HCT116 (cell line): Measurements from ENCODE around the gene GALNT7. TPM values are rescaled to one million over a fixed set of nuclear protein-coding genes. Genes with fewer than 3 reads are reported as not detected.

Experiments
- ATAC-seq: fragments of 200-7000 bp; cut with Tn5 transposase; 2 replicates; pipeline ENCODE4 v1.9.1; 2020; ENCODE audit warnings: mild to moderate bottlenecking, moderate library complexity
- BruUV-seq: library from RNA; stranded (reverse); fragments of 400-500 nt; replicated peaks from 2 replicates; lab custom pipeline; 2021; lab: Mats Ljungman, UMichigan
- CTCF ChIA-PET: fragments of 300-600 bp; sonication (Branson Sonifier 250); formaldehyde crosslinking; loops from one replicate; lab custom pipeline; 2021; ENCODE audit warnings: antibody characterized with exemption; lab: Charles Lee
- POLR2A ChIA-PET: fragments of 300-600, 350-600 bp; sonication (Branson Sonifier 250); formaldehyde crosslinking; loops from one replicate; lab custom pipeline; 2021; ENCODE audit warnings: antibody characterized with exemption; lab: Charles Lee
- RAD21 ChIA-PET, 2 experiments: fragments of 300-600 bp; sonication (Branson Sonifier 250); formaldehyde crosslinking; loops; one replicate each; lab custom pipeline; 2023; ENCODE audit warnings: low total read pairs in 2 of 2; ENCODE audit not compliant: uncharacterized antibody in 2 of 2, unreplicated experiment in 2 of 2, low non-redundant PET in 1 of 2; lab: Charles Lee
- DNase-seq: peaks from one replicate; pipeline ENCODE4 v3.0.0-alpha.2; 2010; ENCODE audit warnings: low read depth, low spot score
- H2AFZ ChIP-seq: fragments of 200-600 bp; shearing (Covaris generic), sonication (generic); 2 replicates; pipeline ENCODE4 v1.6.1; 2017; ENCODE audit warnings: low read depth, mixed run types, mixed read lengths, antibody characterized with exemption, low read length; ENCODE audit not compliant: poor library complexity, severe bottlenecking
- H3K27ac ChIP-seq: 2 replicates; pipeline ENCODE4 v1.5.1; 2012; ENCODE audit warnings: low read depth, low read length
- H3K27me3 ChIP-seq: fragments of 200-600 bp; sonication (generic); 2 replicates; pipeline ENCODE4 v1.6.1; 2016; ENCODE audit warnings: mixed run types, low read length, mixed read lengths; ENCODE audit not compliant: insufficient read depth
- H3K36me3 ChIP-seq, 2 experiments: fragments of 200-500 bp in 1 of 2; fragments of 200-600 bp in 1 of 2; sonication (Bioruptor generic) in 1 of 2; sonication (generic) in 1 of 2; 2 replicates each; pipeline versions ENCODE4 v1.5.1 to v1.6.1; 2014 to 2016; ENCODE audit warnings: low read length in 2 of 2, inconsistent platforms in 1 of 2, mixed read lengths in 1 of 2, mixed run types in 1 of 2; ENCODE audit not compliant: insufficient read depth in 2 of 2, control insufficient read depth in 1 of 2
- H3K4me1 ChIP-seq, 2 experiments: fragments of 200-600 bp in 1 of 2; sonication (generic) in 1 of 2; 2 replicates each; pipeline versions ENCODE4 v1.5.1 to v1.6.1; 2012 to 2017; ENCODE audit warnings: low read length in 2 of 2, inconsistent platforms in 1 of 2, mild to moderate bottlenecking in 1 of 2, mixed read lengths in 1 of 2, mixed run types in 1 of 2, moderate library complexity in 1 of 2; ENCODE audit not compliant: insufficient read depth in 2 of 2, control insufficient read depth in 1 of 2
- H3K4me2 ChIP-seq: fragments of 200-600 bp; sonication (generic); 2 replicates; pipeline ENCODE4 v1.6.1; 2017; ENCODE audit warnings: mixed run types, low read length, mixed read lengths
- H3K4me3 ChIP-seq, 2 experiments: fragments of 200-600 bp in 1 of 2; sonication (generic) in 1 of 2; replicated peaks in 1 of 2; 2 replicates each; pipeline ENCODE4 v1.5.1; 2011 to 2016; ENCODE audit warnings: low read length in 2 of 2, control low read depth in 1 of 2, low read depth in 1 of 2, mild to moderate bottlenecking in 1 of 2, mixed read lengths in 1 of 2, mixed run types in 1 of 2
- H3K79me2 ChIP-seq: fragments of 200-600 bp; sonication (generic); 2 replicates; pipeline ENCODE4 v1.6.1; 2017; ENCODE audit warnings: mild to moderate bottlenecking, mixed run types, low read length, moderate library complexity, mixed read lengths; ENCODE audit not compliant: insufficient read depth
- H3K9ac ChIP-seq: fragments of 200-600 bp; sonication (generic); 2 replicates; pipeline ENCODE4 v1.6.1; 2016; ENCODE audit warnings: low read length, mixed read lengths
- H3K9me2 ChIP-seq: fragments of 200-600 bp; sonication (generic), shearing (Covaris generic); 2 replicates; pipeline ENCODE4 v1.6.1; 2017; ENCODE audit warnings: mixed run types, mild to moderate bottlenecking, moderate library complexity; ENCODE audit not compliant: insufficient read depth
- H3K9me3 ChIP-seq, 2 experiments: fragments of 200-500 bp in 1 of 2; fragments of 200-600 bp in 1 of 2; sonication (Bioruptor generic) in 1 of 2; sonication (generic) in 1 of 2; 2 replicates each; pipeline ENCODE4 v1.6.1; 2014 to 2017; ENCODE audit warnings: low read length in 2 of 2, mixed read lengths in 2 of 2, inconsistent platforms in 1 of 2, low read depth in 1 of 2, mild to moderate bottlenecking in 1 of 2, mixed run types in 1 of 2, moderate library complexity in 1 of 2; ENCODE audit not compliant: control insufficient read depth in 1 of 2, insufficient read depth in 1 of 2
- H4K20me1 ChIP-seq: fragments of 200-600 bp; sonication (generic), shearing (Covaris generic); 2 replicates; pipeline ENCODE4 v1.6.1; 2017; ENCODE audit warnings: mixed run types, mild to moderate bottlenecking, moderate library complexity; ENCODE audit not compliant: insufficient read depth
- CBX3 ChIP-seq: IDR thresholded peaks from 2 replicates; pipeline ENCODE4 v1.6.1; 2012; ENCODE audit warnings: low read depth
- CEBPB ChIP-seq: IDR thresholded peaks from 2 replicates; pipeline ENCODE4 v1.6.1; 2012; ENCODE audit warnings: low read depth
- CTCF ChIP-seq, 3 experiments: fragments of 200-600 bp in 1 of 3; sonication (generic) in 1 of 3; IDR thresholded peaks in 2 of 3; conservative IDR thresholded peaks in 1 of 3; 2 replicates each; pipeline ENCODE4 v1.5.1; 2012 to 2017; ENCODE audit warnings: low read depth in 2 of 3, low read length in 2 of 3, antibody characterized with exemption in 1 of 3, borderline replicate concordance in 1 of 3, control low read depth in 1 of 3, mild to moderate bottlenecking in 1 of 3, mixed read lengths in 1 of 3, mixed run types in 1 of 3, moderate library complexity in 1 of 3; ENCODE audit not compliant: insufficient read depth in 1 of 3
- EGR1 ChIP-seq: IDR thresholded peaks from 2 replicates; pipeline ENCODE4 v1.6.1; 2012; ENCODE audit warnings: low read depth
- ELF1 ChIP-seq: IDR thresholded peaks from 2 replicates; pipeline ENCODE4 v1.6.1; 2012; ENCODE audit warnings: low read depth, borderline replicate concordance
- EZH2 ChIP-seq: fragments of 200-600 bp; sonication (generic); IDR thresholded peaks from 2 replicates; pipeline ENCODE4 v1.6.1; 2017; ENCODE audit warnings: antibody characterized with exemption, mixed run types
- FOSL1 ChIP-seq: IDR thresholded peaks from 2 replicates; pipeline ENCODE4 v1.6.1; 2012; ENCODE audit warnings: low read depth
- JUND ChIP-seq: IDR thresholded peaks from 2 replicates; pipeline ENCODE4 v1.6.1; 2012
- POLR2A ChIP-seq: IDR thresholded peaks from 2 replicates; pipeline ENCODE4 v1.7.0; 2011; ENCODE audit warnings: borderline replicate concordance; ENCODE audit not compliant: insufficient read depth, insufficient read length; ENCODE audit errors: extremely low read depth
- RAD21 ChIP-seq: IDR thresholded peaks from 2 replicates; pipeline ENCODE4 v1.6.1; 2012; ENCODE audit warnings: low read depth, mild to moderate bottlenecking
- SP1 ChIP-seq: IDR thresholded peaks from 2 replicates; pipeline ENCODE4 v1.6.1; 2012; ENCODE audit warnings: low read depth
- SRF ChIP-seq: IDR thresholded peaks from 2 replicates; pipeline ENCODE4 v1.6.1; 2012; ENCODE audit warnings: low read depth
- YY1 ChIP-seq: IDR thresholded peaks from 2 replicates; pipeline ENCODE4 v1.6.1; 2011; ENCODE audit warnings: low read length, low read depth, moderate library complexity, mild to moderate bottlenecking; ENCODE audit not compliant: insufficient replicate concordance; ENCODE audit errors: extremely low read depth
- ZBTB33 ChIP-seq: IDR thresholded peaks from 2 replicates; pipeline ENCODE4 v1.6.1; 2011; ENCODE audit warnings: mild to moderate bottlenecking, low read length, moderate library complexity; ENCODE audit not compliant: insufficient replicate concordance; ENCODE audit errors: extremely low read depth
- ZFX ChIP-seq: fragments of 450-650 bp; IDR thresholded peaks from 2 replicates; pipeline ENCODE4 v1.6.1; 2017
- ZNF274 ChIP-seq: fragments of 200-500 bp; sonication (Bioruptor generic); IDR thresholded peaks from 2 replicates; pipeline ENCODE4 v1.6.1; 2014; ENCODE audit warnings: mild to moderate bottlenecking, low read depth, low read length, inconsistent platforms
- intact Hi-C: fragments of 100-400 bp; cut with micrococcal nuclease; formaldehyde crosslinking; loops from 2 replicates; pipeline ENCODE4 v1.10.0; 2022
- total RNA-seq: library from RNA; stranded (reverse); gene quantifications from one replicate; pipeline ENCODE4 v1.2.1, GENCODE V29; 2021; ENCODE audit not compliant: unreplicated experiment

GALNT7 gene
- total RNA-seq, 1 experiment from 2014 or later, result 21.3 TPM

- Histone ChIP-seq H3K9me2 (no peaks in the 10 kb centered on the region), H2AFZ (no peak overlapping the region), H3K9me3 (no peaks in the 10 kb centered on the region), H3K27ac (no peak overlapping the region), H3K36me3 (no peaks in the 10 kb centered on the region), H3K79me2 (peaks cover 9% of the 10 kb centered on the region; the same call in 1 of the 2 replicates), H3K4me2 (no peak overlapping the region), H3K4me3 (no peak overlapping the region), H3K27me3 (no peaks in the 10 kb centered on the region), H4K20me1 (no peaks in the 10 kb centered on the region), H3K9ac (no peak overlapping the region), H3K4me1 (no peaks in the 10 kb centered on the region)
- POLR2A ChIA-PET, result no interaction called here
- BruUV-seq, result no TSS peak
- CTCF ChIA-PET, result interaction anchor here (0.8 to 1.5 kb wide), 3 partner anchors 9 to 257 kb away, joined by 3 to 4 read pairs (median 3); no protein-coding TSS in a partner anchor
- RAD21 ChIA-PET, result no interaction called here
- no peak for DNase-seq
- ATAC-seq, result no peak
- intact Hi-C loops, result no loop called here
- TF ChIP-seq RAD21, result no peak
- no peak for TF ChIP-seq SRF
- TF ChIP-seq CEBPB, result no peak
- TF ChIP-seq SP1, result no peak
- no peak for TF ChIP-seq ZNF274
- TF ChIP-seq ZFX, result no peak
- TF ChIP-seq EZH2, result no peak
- no peak for TF ChIP-seq EGR1
- TF ChIP-seq YY1, result no peak
- no peak for TF ChIP-seq CTCF (IDR thresholded peaks at IDR 0.05 in 2 of 3, conservative IDR thresholded peaks at IDR 0.05 in 1 of 3; ENCODE audit: borderline replicate concordance in 1 of 3, insufficient read depth in 1 of 3, low read depth in 2 of 3, low read length in 2 of 3)
- TF ChIP-seq POLR2A, result no peak
- no peak for TF ChIP-seq JUND
- TF ChIP-seq FOSL1, result no peak
- no peak for TF ChIP-seq ELF1
- TF ChIP-seq ZBTB33, result no peak
- TF ChIP-seq CBX3, result no peak
Observed at GRCh38 chr4:173270312-173271027, 101.9 kb downstream of the GALNT7 start.
